OCI-M2 (cell line): ENCODE results near the gene BRD4.
A peak's percentile ranks its signal among the peaks of the same experiment; 100 is the strongest.

Experiments
- DNase-seq: peaks from one replicate; lab custom pipeline; 2025; ENCODE audit not compliant: unreplicated experiment; lab: John Stamatoyannopoulos, UW

Gene BRD4

GRCh38 chr19:15268192-15268927 lies 64.0 kb downstream of the BRD4 start:
- no peak for DNase-seq

- DNase-seq: no peak
Measured at GRCh38 chr19:15266683-15267082, 65.7 kb downstream of the BRD4 start.

GRCh38 chr19:15265850-15266248 lies 66.5 kb downstream of the BRD4 start:
- no peak for DNase-seq

- DNase-seq: no peak
Measured at GRCh38 chr19:15265214-15265849, 67.0 kb downstream of the BRD4 start.

- no peak for DNase-seq
Measured at GRCh38 chr19:15264933-15265206, 67.5 kb downstream of the BRD4 start.

GRCh38 chr19:15264061-15264932 lies 68.0 kb downstream of the BRD4 start:
- peak; percentile 22 for DNase-seq

- DNase-seq: no peak
Measured at GRCh38 chr19:15263361-15263985, 68.9 kb downstream of the BRD4 start.

GRCh38 chr19:15262011-15262410 lies 70.3 kb downstream of the BRD4 start:
- no peak for DNase-seq

GRCh38 chr19:15260939-15261338 lies 71.4 kb downstream of the BRD4 start:
- DNase-seq: no peak

GRCh38 chr19:15259907-15260306 lies 72.4 kb downstream of the BRD4 start:
- no peak for DNase-seq

GRCh38 chr19:15257782-15258181 lies 74.6 kb downstream of the BRD4 start:
- no peak for DNase-seq

GRCh38 chr19:15256708-15257331 lies 75.5 kb downstream of the BRD4 start:
- no peak for DNase-seq

- no peak for DNase-seq
Measured at GRCh38 chr19:15255359-15255990, 76.9 kb downstream of the BRD4 start.

GRCh38 chr19:15254547-15254946 lies 77.8 kb downstream of the BRD4 start:
- DNase-seq: no peak

- no peak for DNase-seq
Measured at GRCh38 chr19:15253513-15253912, 78.8 kb downstream of the BRD4 start.

- DNase-seq: no peak
Measured at GRCh38 chr19:15253061-15253460, 79.3 kb downstream of the BRD4 start.

- DNase-seq: no peak
Measured at GRCh38 chr19:15252398-15253018, 79.8 kb downstream of the BRD4 start.

- no peak for DNase-seq
Measured at GRCh38 chr19:15251749-15252397, 80.5 kb downstream of the BRD4 start.

- no peak for DNase-seq
Measured at GRCh38 chr19:15251010-15251748, 81.2 kb downstream of the BRD4 start.
